Measurements from ENCODE around the gene HEXIM1.

DNA sequence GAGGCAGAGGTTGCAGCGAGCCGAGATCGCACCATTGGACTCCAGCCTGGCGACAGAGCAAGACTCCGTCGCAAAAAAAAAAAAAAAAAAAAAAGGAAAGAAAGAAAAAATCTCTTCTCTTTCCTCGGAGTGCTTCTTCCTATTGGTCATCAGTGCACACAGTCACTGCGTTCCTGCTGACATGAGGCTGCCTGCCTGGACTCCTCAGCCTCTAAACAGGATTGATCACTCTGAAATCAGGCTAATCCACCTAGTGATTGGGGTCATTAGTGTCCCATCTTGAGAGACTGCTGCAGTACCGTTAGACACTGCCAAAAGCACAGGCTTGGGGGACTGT, 46.8 kb upstream of the HEXIM1 start:
- TF ChIP-seq POLR2A (IDR thresholded peaks at IDR 0.05), result no peak
- TF ChIP-seq, protein P1, sequence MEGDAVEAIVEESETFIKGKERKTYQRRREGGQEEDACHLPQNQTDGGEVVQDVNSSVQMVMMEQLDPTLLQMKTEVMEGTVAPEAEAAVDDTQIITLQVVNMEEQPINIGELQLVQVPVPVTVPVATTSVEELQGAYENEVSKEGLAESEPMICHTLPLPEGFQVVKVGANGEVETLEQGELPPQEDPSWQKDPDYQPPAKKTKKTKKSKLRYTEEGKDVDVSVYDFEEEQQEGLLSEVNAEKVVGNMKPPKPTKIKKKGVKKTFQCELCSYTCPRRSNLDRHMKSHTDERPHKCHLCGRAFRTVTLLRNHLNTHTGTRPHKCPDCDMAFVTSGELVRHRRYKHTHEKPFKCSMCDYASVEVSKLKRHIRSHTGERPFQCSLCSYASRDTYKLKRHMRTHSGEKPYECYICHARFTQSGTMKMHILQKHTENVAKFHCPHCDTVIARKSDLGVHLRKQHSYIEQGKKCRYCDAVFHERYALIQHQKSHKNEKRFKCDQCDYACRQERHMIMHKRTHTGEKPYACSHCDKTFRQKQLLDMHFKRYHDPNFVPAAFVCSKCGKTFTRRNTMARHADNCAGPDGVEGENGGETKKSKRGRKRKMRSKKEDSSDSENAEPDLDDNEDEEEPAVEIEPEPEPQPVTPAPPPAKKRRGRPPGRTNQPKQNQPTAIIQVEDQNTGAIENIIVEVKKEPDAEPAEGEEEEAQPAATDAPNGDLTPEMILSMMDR (IDR thresholded peaks at IDR 0.05), result no peak

Measured in gastroesophageal sphincter (tissue), 3 donors.